HepG2 (cell line): ENCODE data around the gene ARIH1. TPM values are rescaled to one million over a fixed set of nuclear protein-coding genes. Genes with fewer than 3 reads are reported as not detected.

Experiments
- ATAC-seq: fragments of 200-7000 bp; cut with Tn5 transposase; 3 replicates; pipeline ENCODE4 v1.9.1; 2020; ENCODE audit warnings: mild to moderate bottlenecking, moderate library complexity
- BruUV-seq: library from RNA; stranded (reverse); fragments of 400-500 nt; replicated peaks from 2 replicates; lab custom pipeline; 2021; lab: Mats Ljungman, UMichigan
- CTCF ChIA-PET: fragments of 300-600 bp; formaldehyde crosslinking; extraction: SDS; loops from one replicate; lab custom pipeline; 2021; ENCODE audit warnings: low total read pairs, inconsistent platforms, low intra/inter-chr PET ratio; lab: Yijun Ruan, JAX
- POLR2A ChIA-PET: fragments of 350-600 bp; sonication (Branson Sonifier 250); formaldehyde crosslinking; loops from one replicate; lab custom pipeline; 2020; ENCODE audit warnings: antibody characterized with exemption, inconsistent platforms; lab: Yijun Ruan, JAX
- DNase-seq: peaks from one replicate; pipeline ENCODE4 v3.0.0-alpha.2; 2015; ENCODE audit warnings: low spot score
- FAIRE-seq: peaks from 3 replicates; lab custom pipeline; 2011; peaks lifted over from hg19 to GRCh38; lab: Jason Lieb, UNC
- H2AFZ ChIP-seq: one replicate; pipeline ENCODE4 v1.6.1; 2011; ENCODE audit warnings: low read length, inconsistent platforms
- H3K27ac ChIP-seq: fragments of 300-600 bp; 3 replicates; pipeline ENCODE4 v1.8.0; 2011; ENCODE audit warnings: mixed run types, mild to moderate bottlenecking, mixed read lengths, low read length, inconsistent platforms; ENCODE audit not compliant: insufficient read depth; ENCODE audit errors: extremely low read length
- H3K27me3 ChIP-seq, 2 experiments: fragments of 200-600 bp in 1 of 2; 2 replicates in 1 of 2; 3 replicates in 1 of 2; pipeline versions ENCODE4 v1.6.0 to v1.8.0; 2011; ENCODE audit warnings: low read length in 2 of 2, mild to moderate bottlenecking in 2 of 2, moderate library complexity in 2 of 2, inconsistent platforms in 1 of 2; ENCODE audit not compliant: insufficient read depth in 2 of 2, control insufficient read depth in 1 of 2
- H3K36me3 ChIP-seq, 2 experiments: fragments of 200-600 bp in 1 of 2; replicated peaks in 1 of 2; 2 replicates in 1 of 2; 3 replicates in 1 of 2; pipeline versions ENCODE4 v1.5.1 to v1.8.0; 2011; ENCODE audit warnings: low read length in 2 of 2, inconsistent platforms in 1 of 2; ENCODE audit not compliant: insufficient read depth in 2 of 2, control insufficient read depth in 1 of 2
- H3K4me1 ChIP-seq: 2 replicates; pipeline ENCODE4 v1.5.1; 2012; ENCODE audit warnings: low read length, inconsistent platforms; ENCODE audit not compliant: insufficient read depth
- H3K4me2 ChIP-seq: 2 replicates; pipeline ENCODE4 v1.6.0; 2011; ENCODE audit warnings: low read depth, low read length, inconsistent platforms
- H3K4me3 ChIP-seq, 3 experiments: fragments of 200-600 bp in 1 of 3; sonication (generic), shearing (Covaris generic) in 1 of 3; replicated peaks in 1 of 3; 2 replicates each; pipeline ENCODE4 v1.5.1; 2011 to 2016; ENCODE audit warnings: low read length in 3 of 3, inconsistent platforms in 2 of 3, low read depth in 2 of 3, mild to moderate bottlenecking in 2 of 3, control low read depth in 1 of 3, mixed read lengths in 1 of 3; ENCODE audit not compliant: insufficient read depth in 1 of 3
- H3K79me2 ChIP-seq: one replicate; pipeline ENCODE4 v1.6.1; 2011; ENCODE audit warnings: low read length, inconsistent platforms; ENCODE audit not compliant: insufficient read depth
- H3K9ac ChIP-seq: 2 replicates; pipeline ENCODE4 v1.6.0; 2011; ENCODE audit warnings: mild to moderate bottlenecking, low read depth, low read length, inconsistent platforms; ENCODE audit not compliant: insufficient read depth
- H3K9me3 ChIP-seq: 2 replicates; pipeline ENCODE4 v1.5.1; 2012; ENCODE audit warnings: mild to moderate bottlenecking, low read length
- H4K20me1 ChIP-seq: 2 replicates; pipeline ENCODE4 v1.6.0; 2011; ENCODE audit warnings: inconsistent platforms, mild to moderate bottlenecking, low read length, moderate library complexity; ENCODE audit not compliant: insufficient read depth
- ATF1 ChIP-seq: IDR thresholded peaks from 2 replicates; pipeline ENCODE4 v1.6.1; 2016; ENCODE audit warnings: mild to moderate bottlenecking, control low read depth
- CHCHD3 ChIP-seq: sonication (generic); formaldehyde crosslinking; IDR thresholded peaks from 2 replicates; pipeline ENCODE4 v1.8.0; 2022; ENCODE audit warnings: mild to moderate bottlenecking, missing genetic modification reagents, moderate library complexity
- CHD2 ChIP-seq: IDR thresholded peaks from 2 replicates; pipeline ENCODE4 v1.6.1; 2011; ENCODE audit warnings: low read depth, low read length, improper control_type of control experiment
- E2F2 ChIP-seq: sonication (generic); formaldehyde crosslinking; IDR thresholded peaks from 2 replicates; pipeline ENCODE4 v1.4.0; 2020; ENCODE audit warnings: missing genetic modification reagents, borderline replicate concordance
- HIVEP1 ChIP-seq: sonication (generic); formaldehyde crosslinking; IDR thresholded peaks from 2 replicates; pipeline ENCODE4 v1.4.0; 2020; ENCODE audit warnings: mild to moderate bottlenecking, missing genetic modification reagents
- ZBTB25 ChIP-seq: IDR thresholded peaks from 2 replicates; pipeline ENCODE4 v1.6.1; 2018; ENCODE audit warnings: missing genetic modification reagents
- ZMYM2 ChIP-seq: sonication (generic); formaldehyde crosslinking; IDR thresholded peaks from 2 replicates; pipeline ENCODE4 v1.8.0; 2022; ENCODE audit warnings: mild to moderate bottlenecking, missing genetic modification reagents
- ZNF607 ChIP-seq: sonication (generic); formaldehyde crosslinking; IDR thresholded peaks from 2 replicates; pipeline ENCODE4 v1.5.1; 2020; ENCODE audit warnings: missing genetic modification reagents, mild to moderate bottlenecking, borderline replicate concordance
- ZNF709 ChIP-seq: sonication (generic); formaldehyde crosslinking; IDR thresholded peaks from 2 replicates; pipeline ENCODE4 v1.5.0; 2020; ENCODE audit warnings: mild to moderate bottlenecking, missing genetic modification reagents
- ZNF761 ChIP-seq: sonication (generic); formaldehyde crosslinking; conservative IDR thresholded peaks from 2 replicates; pipeline ENCODE4 v1.4.0; 2020; ENCODE audit warnings: mild to moderate bottlenecking, missing genetic modification reagents
- WGBS: methylation state at CpG from one replicate; pipeline ENCODE4 v1.1.6; 2017; ENCODE audit warnings: low lambda C conversion rate; 5-methylcytosine and 5-hydroxymethylcytosine counted together
- in situ Hi-C: cut with HindIII; loops from 2 replicates; pipeline ENCODE4 v1.10.0; 2017; ENCODE audit warnings: low pct_unique_long_range_greater_than_20kb; ENCODE audit not compliant: extremely low pct_ligation_motif_present
- intact Hi-C: fragments of 100-400 bp; cut with micrococcal nuclease; formaldehyde crosslinking; loops from one replicate; pipeline ENCODE4 v1.10.0; 2022; ENCODE audit not compliant: unreplicated experiment
- polyA plus RNA-seq, 8 experiments: library from polyadenylated mRNA; depleted of rRNA in 3 of 8; stranded (reverse) in 7 of 8; unstranded in 1 of 8; fragments of >200 nt; fragmentation: Illumina TruSeq in 4 of 8; extraction: Trizol in 4 of 8; gene quantifications; 2 replicates each; pipeline versions ENCODE4 v1.2.1 to v1.2.3, GENCODE V29; 2011 to 2016; ENCODE audit warnings: low read depth in 4 of 8, missing spikeins in 1 of 8, mixed read lengths in 1 of 8; ENCODE audit not compliant: insufficient read depth in 1 of 8
- total RNA-seq, 5 experiments: library from RNA; depleted of rRNA; stranded (reverse); fragments of >200 nt; fragmentation: Illumina TruSeq; extraction: Trizol; gene quantifications; 2 replicates each; pipeline ENCODE4 v1.2.3, GENCODE V29; 2016; ENCODE audit warnings: low read depth in 1 of 5

Gene ARIH1
- total and polyA plus RNA-seq, 2 of the 13 experiments (the other 11 are each of a cell fraction or from before 2014, with no cell fraction given) = 38.8 to 59.8 TPM

GRCh38 chr15:72560458-72560857 is 86.3 kb downstream of the ARIH1 start:
- Histone ChIP-seq H2AFZ (no peak overlapping the region), H3K79me2 (peaks cover 5% of the 10 kb centered on the region), H4K20me1 (peaks cover 8% of the 10 kb centered on the region; the same call in 1 of the 2 replicates), H3K4me3 (no peak overlapping the region)
- BruUV-seq = no TSS peak
- in situ Hi-C loops = no loop called here
- no peak for FAIRE-seq
- TF ChIP-seq CHCHD3 (CRISPR knock-in tag) (no peak), E2F2 (CRISPR knock-in tag) (no peak), HIVEP1 (no peak), ZMYM2 (CRISPR knock-in tag) (no peak), ZNF709 (no peak), ZNF761 (CRISPR knock-in tag) (no peak), CHD2 (no peak), ATF1 (CRISPR knock-in tag) (no peak), ZNF607 (CRISPR knock-in tag) (no peak), ZBTB25 (CRISPR knock-in tag) (no peak)
- TF ChIP-seq, all 625 proteins: peak for 0
- ATAC-seq = no peak
- CTCF ChIA-PET = no interaction called here
- no peak overlapping the region for H3K4me2 ChIP-seq
- no peak for DNase-seq
- H3K4me1 ChIP-seq = no peaks in the 10 kb centered on the region
- H3K36me3 ChIP-seq = peaks cover 8 to 65% of the 10 kb centered on the region in 2 experiments; a peak in 4 of 5 replicates
- no peak overlapping the region for H3K9ac ChIP-seq
- no peaks in the 10 kb centered on the region for H3K27me3 ChIP-seq
- no peak overlapping the region for H3K27ac ChIP-seq
- no peaks in the 10 kb centered on the region for H3K9me3 ChIP-seq
- WGBS = 92% methylated on average over 1 of the region's 1 CpG
- intact Hi-C loops = no loop called here
- POLR2A ChIA-PET = no interaction called here
